Testis (tissue), 3 donors: ENCODE data around the gene FUT8. TPM values are rescaled to one million over a fixed set of nuclear protein-coding genes. Genes with fewer than 3 reads are reported as not detected.

Experiments used
- DNase-seq: peaks from one replicate; pipeline ENCODE4 v3.0.0-alpha.2; 2019
- H3K27ac ChIP-seq, 2 donors: fragments of 200-600 bp; sonication (generic); one replicate each; pipeline ENCODE4 v1.5.1; 2019
- H3K27me3 ChIP-seq: fragments of 200-600 bp; sonication (generic); one replicate; pipeline ENCODE4 v1.5.1; 2019
- H3K36me3 ChIP-seq: fragments of 200-600 bp; sonication (generic); one replicate; pipeline ENCODE4 v1.5.1; 2017; ENCODE audit warnings: low read depth; ENCODE audit errors: missing control alignments
- H3K4me1 ChIP-seq: fragments of 200-600 bp; sonication (generic); one replicate; pipeline ENCODE4 v1.5.1; 2019
- H3K4me3 ChIP-seq, 2 donors: fragments of 200-600 bp; sonication (generic); one replicate each; pipeline ENCODE4 v1.5.1; 2017 to 2019
- H3K9me3 ChIP-seq: fragments of 200-600 bp; sonication (generic); one replicate; pipeline ENCODE4 v1.5.1; 2017
- POLR2A ChIP-seq: fragments of 450-650 bp; IDR thresholded peaks from one replicate; pipeline ENCODE4 v1.6.1; 2017; ENCODE audit warnings: antibody characterized with exemption, mild to moderate bottlenecking, moderate library complexity
- WGBS, 2 donors: methylation state at CpG; one replicate each; pipeline ENCODE4 v1.1.5; 2018; 5-methylcytosine and 5-hydroxymethylcytosine counted together
- intact Hi-C: fragments of 100-400 bp; cut with DNase I; formaldehyde crosslinking; loops from one replicate; pipeline ENCODE4 v1.15.1; 2023; ENCODE audit warnings: low total_unique reads
- polyA plus RNA-seq: library from polyadenylated mRNA; stranded (reverse); fragments of 350-450 nt; fragmentation: Illumina TruSeq; extraction: RNeasy Lipid Tissue Mini Kit (QIAGEN cat#74804); gene quantifications from one replicate; pipeline ENCODE4 v1.2.3, GENCODE V29; 2014; ENCODE audit warnings: low read depth, low replicate concordance; ENCODE audit not compliant: insufficient read depth
- total RNA-seq, 2 donors: library from RNA; depleted of rRNA; stranded (reverse); fragments of >200 nt; gene quantifications; one replicate each; pipeline ENCODE4 v1.2.3, GENCODE V29; 2016
- TF ChIP-seq, protein P1 (sequence below), 3 experiments: fragments of 450-650 bp in 2 of 3; fragments of 200-600 bp in 1 of 3; sonication (generic) in 1 of 3; IDR thresholded peaks; one replicate each; pipeline ENCODE4 v1.5.1; 2016 to 2019; ENCODE audit warnings: antibody characterized with exemption in 3 of 3, mild to moderate bottlenecking in 2 of 3, moderate library complexity in 1 of 3

The FUT8 gene
- total and polyA plus RNA-seq, 3 donors from 2014 or later, result 47.1 to 68.3 (median 58.7) TPM

DNA sequence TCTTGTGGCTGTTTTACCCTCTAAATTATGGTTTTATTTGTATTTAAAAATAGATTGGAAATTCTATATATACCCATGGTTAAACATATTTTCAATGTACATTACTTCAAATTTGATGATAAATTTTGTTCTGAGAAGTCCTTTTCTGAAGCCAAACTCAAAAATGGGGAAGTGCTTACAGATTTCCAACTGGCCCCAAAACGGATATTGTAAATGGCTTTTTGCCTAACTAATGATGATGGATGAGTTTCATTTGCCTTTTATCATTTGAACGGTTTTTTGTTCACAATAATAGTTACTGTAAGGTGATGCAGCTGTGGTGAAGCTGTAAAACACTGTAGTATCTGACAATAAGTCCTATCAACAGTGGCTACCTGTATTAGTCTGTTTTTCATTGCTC, 136.9 kb downstream of the FUT8 start:
- DNase-seq, result no peak
- WGBS, 2 donors, result 69 to 73% methylated on average over 2 of the region's 2 CpGs
- no peak for TF ChIP-seq POLR2A
- TF ChIP-seq, protein P1, sequence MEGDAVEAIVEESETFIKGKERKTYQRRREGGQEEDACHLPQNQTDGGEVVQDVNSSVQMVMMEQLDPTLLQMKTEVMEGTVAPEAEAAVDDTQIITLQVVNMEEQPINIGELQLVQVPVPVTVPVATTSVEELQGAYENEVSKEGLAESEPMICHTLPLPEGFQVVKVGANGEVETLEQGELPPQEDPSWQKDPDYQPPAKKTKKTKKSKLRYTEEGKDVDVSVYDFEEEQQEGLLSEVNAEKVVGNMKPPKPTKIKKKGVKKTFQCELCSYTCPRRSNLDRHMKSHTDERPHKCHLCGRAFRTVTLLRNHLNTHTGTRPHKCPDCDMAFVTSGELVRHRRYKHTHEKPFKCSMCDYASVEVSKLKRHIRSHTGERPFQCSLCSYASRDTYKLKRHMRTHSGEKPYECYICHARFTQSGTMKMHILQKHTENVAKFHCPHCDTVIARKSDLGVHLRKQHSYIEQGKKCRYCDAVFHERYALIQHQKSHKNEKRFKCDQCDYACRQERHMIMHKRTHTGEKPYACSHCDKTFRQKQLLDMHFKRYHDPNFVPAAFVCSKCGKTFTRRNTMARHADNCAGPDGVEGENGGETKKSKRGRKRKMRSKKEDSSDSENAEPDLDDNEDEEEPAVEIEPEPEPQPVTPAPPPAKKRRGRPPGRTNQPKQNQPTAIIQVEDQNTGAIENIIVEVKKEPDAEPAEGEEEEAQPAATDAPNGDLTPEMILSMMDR (IDR thresholded peaks at IDR 0.05), result no peak
- no peaks in the 10 kb centered on the region for H3K27me3 ChIP-seq
- H3K4me3 ChIP-seq, result no peak overlapping the region
- intact Hi-C loops, result no loop called here
- no peaks in the 10 kb centered on the region for H3K4me1 ChIP-seq
- no peak overlapping the region for H3K27ac ChIP-seq
- H3K9me3 ChIP-seq, result no peaks in the 10 kb centered on the region
- no peaks in the 10 kb centered on the region for H3K36me3 ChIP-seq

DNA sequence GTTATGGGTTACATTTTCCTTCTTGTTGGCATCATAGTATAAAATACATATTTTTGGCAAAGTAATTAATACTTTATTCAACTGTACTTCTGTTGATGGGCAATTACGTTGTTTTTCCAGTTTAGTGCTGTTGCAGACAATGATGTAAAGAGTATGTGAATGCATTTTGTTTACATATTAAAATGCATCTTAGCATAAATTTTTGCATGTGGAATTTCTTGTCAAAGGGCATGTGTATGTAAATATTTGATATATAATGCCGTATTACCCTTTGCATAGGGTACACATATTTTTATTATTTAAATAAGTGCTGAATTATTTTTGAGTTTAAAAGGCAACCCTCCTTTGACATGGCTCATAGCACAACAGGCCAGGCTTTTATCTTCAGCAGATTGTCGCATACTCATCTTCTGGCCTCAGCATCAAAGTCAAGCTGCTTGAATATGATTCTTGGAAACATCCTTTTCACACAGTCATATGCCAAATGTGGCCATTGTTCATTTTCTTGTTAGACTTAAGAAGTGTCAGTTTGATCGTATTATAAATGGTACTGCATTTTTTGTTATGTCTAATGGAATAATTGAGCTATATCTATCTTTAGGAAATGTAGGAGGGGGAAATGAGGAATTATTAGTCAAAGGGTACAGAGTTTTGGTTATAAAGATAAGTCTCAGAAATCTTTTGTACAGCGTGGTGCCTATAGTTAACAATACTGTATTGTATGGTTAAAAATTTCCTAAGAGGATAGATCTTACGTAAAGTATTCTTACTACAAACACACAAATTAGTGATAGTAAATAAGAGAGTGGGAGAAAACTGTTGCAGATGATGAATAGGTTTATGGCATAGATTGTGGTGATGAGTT, 138.5 kb downstream of the FUT8 start:
- WGBS, 2 donors, result 94% methylated on average over 6 of the region's 6 CpGs
- intact Hi-C loops, result no loop called here

DNA sequence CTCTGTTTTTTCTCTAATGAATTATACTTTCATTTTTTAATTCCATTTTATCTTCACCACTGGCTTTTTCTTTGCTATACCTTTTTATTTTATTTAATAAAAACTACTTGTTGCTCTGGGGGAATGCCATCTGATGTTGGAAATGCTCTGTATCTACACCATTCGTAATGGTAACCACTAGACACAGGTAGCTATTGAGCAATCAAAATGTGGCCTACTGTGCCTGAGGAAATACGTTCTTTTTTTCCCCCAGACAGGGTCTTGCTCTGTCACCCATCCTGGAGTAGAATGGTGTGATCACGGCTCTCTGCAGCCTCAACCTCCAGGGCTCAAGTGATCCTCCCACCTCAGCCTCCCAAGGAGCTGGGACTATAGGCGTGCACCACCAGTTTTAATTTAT, 140.2 kb downstream of the FUT8 start:
- Histone ChIP-seq H3K9me3 (no peaks in the 10 kb centered on the region), H3K36me3 (no peaks in the 10 kb centered on the region), H3K4me3 (no peak overlapping the region), H3K27me3 (no peaks in the 10 kb centered on the region), H3K4me1 (no peaks in the 10 kb centered on the region), H3K27ac (no peak overlapping the region)
- TF ChIP-seq, protein P1 (IDR thresholded peaks at IDR 0.05), result no peak
- no peak for TF ChIP-seq POLR2A
- WGBS, 2 donors, result 87 to 98% methylated on average over 4 of the region's 4 CpGs
- intact Hi-C loops, result no loop called here
- DNase-seq, result no peak

More for the DNA sequence above, 138.5 kb downstream of the FUT8 start:
- DNase-seq, result no peak
- H3K36me3 ChIP-seq, result no peaks in the 10 kb centered on the region
- no peaks in the 10 kb centered on the region for H3K9me3 ChIP-seq
- H3K4me1 ChIP-seq, result no peaks in the 10 kb centered on the region
- TF ChIP-seq POLR2A, result no peak
- TF ChIP-seq, protein P1 (IDR thresholded peaks at IDR 0.05), result no peak
- H3K4me3 ChIP-seq, result no peak overlapping the region
- no peaks in the 10 kb centered on the region for H3K27me3 ChIP-seq
- no peak overlapping the region for H3K27ac ChIP-seq

DNA sequence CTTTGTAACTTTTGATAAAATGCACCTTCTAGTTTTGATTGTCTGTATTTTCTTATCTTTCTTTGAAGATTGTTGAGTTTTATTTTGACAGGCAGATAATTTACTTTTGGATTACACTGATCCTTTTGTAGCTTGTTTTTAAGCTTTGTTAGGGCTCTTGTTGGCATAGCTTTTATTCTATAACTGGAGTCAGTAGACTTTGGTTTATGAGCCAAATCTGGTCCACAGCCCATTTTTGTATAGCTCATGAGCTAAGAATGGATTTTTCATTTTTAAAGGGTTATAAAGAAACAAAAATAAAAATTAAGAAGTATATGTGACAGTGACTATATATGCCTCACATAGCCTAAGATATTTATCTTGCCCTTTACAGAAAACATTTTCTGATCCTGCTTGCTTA, 142.3 kb downstream of the FUT8 start:
- no peaks in the 10 kb centered on the region for H3K27me3 ChIP-seq
- intact Hi-C loops, result no loop called here
- DNase-seq, result no peak

More for the DNA sequence above, 142.3 kb downstream of the FUT8 start:
- Histone ChIP-seq H3K36me3 (no peaks in the 10 kb centered on the region), H3K27ac (no peak overlapping the region), H3K4me3 (no peak overlapping the region), H3K4me1 (no peaks in the 10 kb centered on the region), H3K9me3 (no peaks in the 10 kb centered on the region)
- TF ChIP-seq, protein P1 (IDR thresholded peaks at IDR 0.05), result no peak
- TF ChIP-seq POLR2A, result no peak
